Stomach (tissue), 4 donors: Measurements from ENCODE around the gene PBX3.

ENCODE experiments used
- CTCF ChIP-seq, 7 experiments: fragments of 450-650 bp in 4 of 7; fragments of 200-600 bp in 3 of 7; sonication (generic) in 3 of 7; IDR thresholded peaks; one replicate each; pipeline ENCODE4 v1.5.1; 2016 to 2019; ENCODE audit warnings: antibody characterized with exemption in 7 of 7, control low read depth in 2 of 7, mild to moderate bottlenecking in 1 of 7
- EP300 ChIP-seq: sonication (generic); formaldehyde crosslinking; IDR thresholded peaks from one replicate; pipeline ENCODE4 v1.6.1; 2017; ENCODE audit warnings: antibody characterized with exemption
- POLR2A ChIP-seq, 4 donors: fragments of 450-650 bp; IDR thresholded peaks; one replicate each; pipeline ENCODE4 v1.6.1; 2016; ENCODE audit warnings: antibody characterized with exemption in 4 of 4, control low read depth in 2 of 4, mild to moderate bottlenecking in 1 of 4, moderate library complexity in 1 of 4
- POLR2AphosphoS5 ChIP-seq, 3 donors: sonication (generic); formaldehyde crosslinking; IDR thresholded peaks; one replicate each; pipeline ENCODE4 v1.6.1; 2016; ENCODE audit warnings: antibody characterized with exemption in 3 of 3

- TF ChIP-seq POLR2A (IDR thresholded peaks at IDR 0.05) (no peak), CTCF (IDR thresholded peaks at IDR 0.05) (no peak), EP300 (no peak), POLR2AphosphoS5 (IDR thresholded peaks at IDR 0.05) (no peak)
These were observed 143.7 kb downstream of the PBX3 start for GRCh38 chr9:125890826-125891225.
